RKO (cell line): Measurements from ENCODE around the gene TFB1M.
"Not testable (repeated sequence)": the region's sequence is repeated elsewhere in the genome, so short reads cannot be mapped to it uniquely, and the experiment has no call there.

Experiments used
- DNase-seq: peaks from one replicate; pipeline ENCODE4 v3.0.0-alpha.2; 2016; ENCODE audit warnings: low spot score

TFB1M gene

DNA sequence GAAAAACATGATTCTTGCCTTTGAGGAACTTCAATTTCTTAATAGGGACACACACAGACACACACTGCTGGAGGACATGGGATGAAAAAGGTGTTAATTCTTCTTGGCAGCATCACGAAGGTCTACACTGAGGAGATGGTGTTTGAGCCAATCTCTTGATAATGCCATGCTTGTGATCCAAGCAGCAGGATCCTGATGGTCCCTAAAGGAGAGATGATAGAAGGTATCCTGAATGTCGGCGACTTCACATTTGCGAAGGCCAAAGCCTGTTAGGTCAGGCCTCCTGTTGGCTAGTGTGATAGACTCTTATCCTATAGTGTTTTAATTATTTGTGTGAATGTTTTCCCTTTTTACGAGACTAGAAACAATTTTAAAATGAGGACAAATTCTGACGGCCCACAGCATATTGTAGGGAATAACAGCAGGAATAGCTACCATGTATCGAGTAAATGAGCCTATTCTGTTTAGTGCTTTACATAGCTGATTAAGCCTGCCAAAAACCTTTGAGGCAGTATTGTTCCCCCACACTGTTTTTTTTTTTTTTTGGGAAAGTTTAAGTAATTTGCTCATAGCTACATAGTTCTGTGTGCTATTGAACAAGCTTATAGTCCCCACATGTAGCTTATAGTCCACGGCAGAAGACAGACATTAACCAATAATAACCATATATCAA lies 15.3 kb upstream of the TFB1M start:
- DNase-seq = no peak

DNA sequence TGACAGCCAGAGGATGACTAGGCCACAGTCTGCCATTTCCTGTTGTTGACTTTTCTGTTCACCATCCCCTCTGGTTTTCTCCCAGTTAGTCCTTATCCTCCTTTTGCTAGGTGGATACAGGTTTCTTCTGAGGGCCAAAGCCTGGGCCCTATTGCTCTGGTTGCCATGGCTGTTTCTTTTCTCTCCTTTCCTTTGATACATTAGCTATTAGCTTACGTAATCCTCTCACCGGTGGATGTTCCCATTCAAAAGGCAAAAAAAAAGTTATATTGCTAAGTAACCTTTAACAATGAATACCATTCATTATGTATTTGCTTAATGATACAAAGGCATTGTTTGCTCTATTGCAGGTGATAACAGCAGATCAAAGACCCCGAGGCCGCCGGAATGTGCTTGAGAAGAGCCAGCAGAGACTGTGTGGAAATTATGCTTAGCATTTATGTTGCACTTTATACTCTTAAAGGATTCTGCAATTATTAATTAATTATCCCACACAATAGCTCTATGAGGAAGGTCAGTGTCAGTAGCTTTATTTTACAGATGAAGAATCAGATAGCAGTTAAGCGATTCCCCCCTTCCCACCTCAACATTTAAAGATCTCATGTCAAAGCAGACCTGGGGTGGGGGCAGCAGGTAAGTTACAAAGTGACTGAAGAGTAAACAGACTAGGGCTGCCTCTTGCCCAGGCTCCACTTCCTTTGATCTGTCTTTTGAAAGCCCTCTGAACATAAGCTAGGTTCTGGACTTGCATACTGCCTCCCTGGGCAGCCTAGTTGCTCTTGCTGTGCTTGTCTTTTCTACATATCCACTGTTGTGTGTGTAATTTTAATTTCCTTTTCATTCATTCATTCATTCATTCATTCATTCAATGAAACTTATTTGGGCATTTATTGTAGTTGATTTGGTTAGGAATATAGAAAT lies 14.5 kb upstream of the TFB1M start:
- DNase-seq = no peak

GRCh38 chr6:155328074-155328538 lies 13.8 kb upstream of the TFB1M start:
- no peak for DNase-seq

- peak; percentile 70 for DNase-seq
Measured at GRCh38 chr6:155327326-155328073, 13.2 kb upstream of the TFB1M start.

- DNase-seq = no peak
Measured at GRCh38 chr6:155325700-155326516, 11.6 kb upstream of the TFB1M start.

DNA sequence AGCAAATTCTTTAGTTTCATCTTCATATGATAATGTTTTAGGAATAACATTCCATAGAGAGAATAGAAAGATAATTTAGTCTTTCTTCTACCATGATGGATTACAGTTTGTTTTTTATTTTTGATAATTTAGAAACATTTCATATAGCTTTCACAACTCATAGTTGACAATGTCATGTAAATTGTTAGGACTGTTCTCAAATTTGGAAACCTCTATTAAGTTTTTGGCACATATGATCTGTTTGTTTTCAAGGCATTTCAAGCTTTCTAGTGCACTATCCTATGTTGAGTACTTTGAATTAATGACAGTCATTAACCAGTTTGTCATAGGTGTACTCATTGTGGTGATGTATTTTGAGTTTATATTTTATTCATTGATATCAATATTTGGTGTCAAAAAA lies 10.7 kb upstream of the TFB1M start:
- no peak for DNase-seq

DNA sequence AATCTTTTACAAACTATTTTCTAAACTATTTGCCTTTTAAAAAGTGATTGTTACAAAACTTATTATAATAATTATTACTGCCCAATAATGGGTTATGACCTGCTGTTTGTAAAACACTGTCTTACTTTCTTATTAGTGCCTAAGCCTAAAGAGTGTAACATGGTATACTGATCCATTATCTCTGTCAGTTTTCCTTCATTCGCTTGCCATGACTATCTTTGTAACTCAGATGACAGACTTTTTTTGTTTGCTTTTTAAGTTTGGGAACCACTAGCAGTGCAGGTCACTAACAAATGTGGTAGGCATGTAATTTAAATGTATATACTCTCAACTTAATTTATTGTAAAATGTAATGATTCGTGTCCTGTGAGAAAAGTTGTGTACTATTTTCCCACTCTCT lies 9.9 kb upstream of the TFB1M start:
- no peak for DNase-seq

- no peak for DNase-seq
Measured at GRCh38 chr6:155319902-155320301, 5.6 kb upstream of the TFB1M start.

DNA sequence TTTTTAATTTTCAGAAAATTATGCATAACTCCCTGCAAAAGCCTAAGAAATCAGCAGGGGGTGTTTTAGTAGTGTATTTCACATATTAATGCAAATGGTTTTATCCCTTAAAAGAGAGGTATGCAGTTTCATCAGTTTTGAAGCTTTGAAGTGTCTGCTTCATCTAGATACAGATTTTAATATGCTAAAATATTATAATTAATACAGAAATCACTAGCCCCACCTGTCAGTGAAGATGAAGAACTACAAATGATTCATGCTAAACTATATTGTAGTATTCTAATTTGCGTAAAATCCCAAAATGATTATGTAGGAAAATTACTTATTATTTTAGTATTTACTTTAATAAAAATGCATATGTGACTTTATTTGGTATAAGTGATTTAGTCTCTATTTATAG lies 2.9 kb upstream of the TFB1M start:
- peak; percentile 38 for DNase-seq

DNA sequence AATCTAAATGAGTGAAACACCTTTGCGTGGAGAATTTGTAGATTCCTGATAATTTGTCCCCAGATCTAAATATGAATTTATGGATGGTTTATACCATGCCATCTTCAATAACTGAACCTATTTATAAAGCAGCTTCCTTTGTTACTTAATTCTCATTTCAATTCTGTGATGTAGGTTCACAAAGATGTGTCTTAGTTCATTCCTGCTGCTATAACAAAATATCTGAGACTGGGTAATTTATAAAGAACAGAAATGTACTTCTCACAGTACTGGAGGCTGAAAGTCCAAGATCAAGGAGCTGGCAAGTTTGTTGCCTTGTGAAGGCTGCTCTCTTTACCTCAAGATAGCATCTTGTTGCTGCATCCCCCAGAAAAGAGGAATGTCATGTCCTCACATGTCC lies 2.1 kb upstream of the TFB1M start:
- DNase-seq = no peak

GRCh38 chr6:155315516-155315871 lies 1.2 kb upstream of the TFB1M start:
- peak; percentile 24 for DNase-seq

- DNase-seq = peak; percentile 93
Measured at GRCh38 chr6:155314773-155315515, 660 bp upstream of the TFB1M start.

- peak; percentile 60 for DNase-seq
Measured at GRCh38 chr6:155313602-155314091, 637 bp downstream of the TFB1M start.

DNA sequence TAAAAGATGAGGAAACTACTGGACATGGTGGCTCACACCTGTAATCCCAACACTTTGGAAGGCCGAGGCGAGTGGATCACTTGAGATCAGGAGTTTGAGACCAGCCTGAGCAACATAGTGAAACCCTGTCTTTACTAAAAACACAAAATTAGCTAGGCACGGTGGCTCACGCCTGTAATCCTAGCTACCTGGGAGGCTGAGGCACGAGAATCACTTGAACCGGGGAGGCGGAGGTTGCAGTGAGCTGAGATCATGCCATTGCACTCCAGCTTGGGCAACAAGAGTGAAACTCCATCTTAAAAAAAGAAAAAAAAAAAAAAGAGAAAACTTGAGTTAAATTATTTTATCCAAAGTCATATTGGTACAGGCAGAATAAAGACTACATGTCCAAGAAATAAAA lies 1.3 kb downstream of the TFB1M start:
- not testable (repeated sequence) for DNase-seq

- no peak for DNase-seq
Measured at GRCh38 chr6:155311583-155311982, 2.7 kb downstream of the TFB1M start.

- no peak for DNase-seq
Measured at GRCh38 chr6:155311086-155311485, 3.2 kb downstream of the TFB1M start.

DNA sequence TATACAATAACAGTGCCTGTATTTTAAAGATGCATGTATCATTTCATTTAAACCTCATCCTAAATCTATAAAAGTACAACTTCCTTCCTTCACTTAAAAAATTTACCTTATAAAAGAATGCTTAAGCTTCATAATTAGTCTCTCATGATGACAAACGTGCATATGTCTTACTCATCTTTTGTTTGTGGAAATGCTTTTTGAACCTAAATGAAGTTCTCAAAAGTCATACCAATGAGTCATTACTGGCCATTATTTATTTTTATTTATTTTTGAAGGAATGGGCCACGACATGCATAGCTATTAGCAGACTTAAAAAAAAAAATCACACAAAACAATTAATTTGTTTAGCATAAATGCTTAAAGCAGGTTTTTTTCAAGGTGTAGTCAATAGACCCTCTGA lies 3.7 kb downstream of the TFB1M start:
- peak; percentile 47 for DNase-seq

- peak; percentile 27 for DNase-seq
Measured at GRCh38 chr6:155309150-155309549, 5.1 kb downstream of the TFB1M start.

GRCh38 chr6:155306958-155307357 lies 7.3 kb downstream of the TFB1M start:
- DNase-seq = no peak

DNA sequence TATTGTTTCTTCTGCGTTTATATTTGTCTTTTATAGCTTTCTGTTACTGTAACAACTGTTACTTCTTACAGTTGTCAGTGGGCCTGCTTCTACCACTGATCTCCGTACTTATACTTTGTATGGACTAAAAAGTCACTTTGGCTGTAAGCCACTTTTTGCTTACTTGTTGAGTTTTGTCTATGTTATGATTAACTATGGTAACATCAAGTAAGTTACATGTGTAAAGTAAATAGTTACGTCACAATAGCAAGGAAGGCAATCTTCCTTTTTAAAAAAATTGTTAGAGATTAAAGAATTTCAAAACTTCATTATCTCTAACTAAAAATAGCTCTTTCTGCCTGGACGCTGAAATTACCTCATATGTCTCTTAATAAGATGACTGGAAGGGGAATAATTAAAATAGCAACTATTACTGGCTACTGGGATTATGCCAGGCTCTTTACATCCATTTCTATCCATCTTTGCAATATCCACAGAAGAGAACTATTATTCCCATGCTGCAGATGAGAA lies 10.9 kb downstream of the TFB1M start:
- DNase-seq = no peak

GRCh38 chr6:155301867-155302266 lies 12.4 kb downstream of the TFB1M start:
- no peak for DNase-seq
